Stimulated activated CD8-positive, alpha-beta memory T cell treated with anti-CD3 and anti-CD28 coated beads, Interleukin-12 subunit alpha, Interleukin-12 subunit beta, amount 100 ng/mL, for 24 hours (primary cell): ENCODE data around the gene MKI67.
"Not testable (repeated sequence)": the region's sequence is repeated elsewhere in the genome, so short reads cannot be mapped to it uniquely, and the experiment has no call there.

Experiments used
- DNase-seq: peaks from one replicate; pipeline ENCODE4 v3.0.0-alpha.2; 2020; ENCODE audit errors: extremely low read depth

The MKI67 gene, protein sequence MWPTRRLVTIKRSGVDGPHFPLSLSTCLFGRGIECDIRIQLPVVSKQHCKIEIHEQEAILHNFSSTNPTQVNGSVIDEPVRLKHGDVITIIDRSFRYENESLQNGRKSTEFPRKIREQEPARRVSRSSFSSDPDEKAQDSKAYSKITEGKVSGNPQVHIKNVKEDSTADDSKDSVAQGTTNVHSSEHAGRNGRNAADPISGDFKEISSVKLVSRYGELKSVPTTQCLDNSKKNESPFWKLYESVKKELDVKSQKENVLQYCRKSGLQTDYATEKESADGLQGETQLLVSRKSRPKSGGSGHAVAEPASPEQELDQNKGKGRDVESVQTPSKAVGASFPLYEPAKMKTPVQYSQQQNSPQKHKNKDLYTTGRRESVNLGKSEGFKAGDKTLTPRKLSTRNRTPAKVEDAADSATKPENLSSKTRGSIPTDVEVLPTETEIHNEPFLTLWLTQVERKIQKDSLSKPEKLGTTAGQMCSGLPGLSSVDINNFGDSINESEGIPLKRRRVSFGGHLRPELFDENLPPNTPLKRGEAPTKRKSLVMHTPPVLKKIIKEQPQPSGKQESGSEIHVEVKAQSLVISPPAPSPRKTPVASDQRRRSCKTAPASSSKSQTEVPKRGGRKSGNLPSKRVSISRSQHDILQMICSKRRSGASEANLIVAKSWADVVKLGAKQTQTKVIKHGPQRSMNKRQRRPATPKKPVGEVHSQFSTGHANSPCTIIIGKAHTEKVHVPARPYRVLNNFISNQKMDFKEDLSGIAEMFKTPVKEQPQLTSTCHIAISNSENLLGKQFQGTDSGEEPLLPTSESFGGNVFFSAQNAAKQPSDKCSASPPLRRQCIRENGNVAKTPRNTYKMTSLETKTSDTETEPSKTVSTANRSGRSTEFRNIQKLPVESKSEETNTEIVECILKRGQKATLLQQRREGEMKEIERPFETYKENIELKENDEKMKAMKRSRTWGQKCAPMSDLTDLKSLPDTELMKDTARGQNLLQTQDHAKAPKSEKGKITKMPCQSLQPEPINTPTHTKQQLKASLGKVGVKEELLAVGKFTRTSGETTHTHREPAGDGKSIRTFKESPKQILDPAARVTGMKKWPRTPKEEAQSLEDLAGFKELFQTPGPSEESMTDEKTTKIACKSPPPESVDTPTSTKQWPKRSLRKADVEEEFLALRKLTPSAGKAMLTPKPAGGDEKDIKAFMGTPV (N-terminal part only)

GRCh38 chr10:128125944-128126764 lies at the start of gene MKI67:
Gene MKI67 (minus strand): TSS chr10:128126423. CDS start chr10:128125667, 756 bp downstream.
- DNase-seq: peak; percentile 81

- DNase-seq: no peak
Observed at GRCh38 chr10:128174581-128175559, 48.6 kb upstream of the MKI67 start.

GRCh38 chr10:128173386-128173785 lies 47.2 kb upstream of the MKI67 start:
- DNase-seq: no peak

- no peak for DNase-seq
Observed at GRCh38 chr10:128172756-128173155, 46.5 kb upstream of the MKI67 start.

DNA sequence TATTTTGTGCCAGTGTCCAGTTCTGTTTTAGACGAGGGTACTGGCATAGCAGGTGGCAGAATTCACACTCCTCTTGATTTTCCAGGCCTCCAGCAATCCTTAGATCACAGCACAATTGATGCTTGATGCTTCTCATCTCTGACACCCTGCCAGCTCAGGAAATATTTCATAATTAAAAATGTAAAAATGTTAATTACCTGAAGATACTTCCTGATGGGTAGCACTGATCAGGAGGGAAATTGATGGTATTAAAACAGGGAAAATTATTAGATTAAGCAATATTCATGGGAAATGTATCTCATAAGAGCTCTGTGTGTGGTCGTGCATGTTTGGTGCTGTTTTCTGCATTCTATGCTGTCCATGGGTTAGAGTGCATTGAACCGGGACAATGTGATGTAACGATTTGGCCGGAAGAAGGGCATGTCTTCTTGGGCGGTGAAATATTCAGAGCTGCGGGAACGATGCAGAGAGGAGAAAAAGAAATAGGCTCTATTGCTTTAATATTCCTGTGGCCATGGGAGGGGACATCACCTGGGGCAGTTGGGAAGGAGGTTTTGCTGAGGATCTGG lies 43.7 kb upstream of the MKI67 start:
- no peak for DNase-seq

DNA sequence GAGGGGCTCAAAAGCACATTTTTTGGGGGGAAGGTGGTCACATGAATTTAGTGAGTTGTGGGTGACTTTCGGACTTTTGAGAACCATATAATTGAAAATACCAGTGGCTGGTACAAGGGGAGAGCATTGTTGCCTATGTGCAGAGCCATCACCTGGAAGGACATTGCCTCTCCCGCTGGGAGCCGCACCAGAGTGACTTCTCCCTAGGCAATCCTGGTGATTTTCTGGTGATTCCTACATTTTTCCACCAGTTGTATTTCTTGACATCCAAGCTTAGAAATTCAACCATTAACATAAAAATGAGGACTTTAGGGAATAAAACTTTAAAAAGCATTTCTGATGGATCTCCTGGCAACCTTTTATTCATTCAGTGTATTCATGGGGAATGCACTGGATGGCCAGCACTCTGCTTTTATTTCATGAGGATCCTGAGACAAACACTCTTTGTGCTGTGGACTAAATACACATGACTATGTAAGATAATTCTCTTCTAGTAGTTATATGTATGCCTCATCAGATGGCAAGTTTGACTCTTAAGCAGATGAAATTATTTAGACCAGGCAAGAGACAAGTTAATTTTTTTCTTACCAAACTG lies 41.8 kb upstream of the MKI67 start:
- no peak for DNase-seq

GRCh38 chr10:128167123-128167522 lies 40.9 kb upstream of the MKI67 start:
- not testable (repeated sequence) for DNase-seq

GRCh38 chr10:128166151-128166550 lies 39.9 kb upstream of the MKI67 start:
- DNase-seq: no peak

GRCh38 chr10:128165536-128165935 lies 39.3 kb upstream of the MKI67 start:
- DNase-seq: no peak

- no peak for DNase-seq
Observed at GRCh38 chr10:128163701-128164100, 37.5 kb upstream of the MKI67 start.

GRCh38 chr10:128161031-128161430 lies 34.8 kb upstream of the MKI67 start:
- no peak for DNase-seq

DNA sequence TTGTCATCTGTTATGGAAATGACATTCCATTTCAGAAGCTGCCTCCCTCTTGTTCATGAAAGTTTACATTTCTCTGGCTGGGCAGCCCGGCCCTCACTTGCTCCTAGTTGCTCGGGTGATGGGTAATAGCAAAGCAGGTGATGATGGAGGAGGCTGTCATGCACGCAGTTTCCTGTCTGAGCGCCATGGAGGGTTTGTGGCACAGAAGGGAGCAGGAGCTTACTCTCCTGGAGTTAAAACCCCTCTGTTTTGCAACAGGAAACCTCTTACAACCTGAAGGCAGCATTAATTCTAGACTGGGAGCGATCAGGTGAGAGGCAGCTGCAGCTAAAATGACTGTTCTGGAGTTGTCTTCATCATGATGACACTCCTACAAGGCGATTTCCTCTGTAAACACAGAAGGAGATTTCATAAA lies 34.1 kb upstream of the MKI67 start:
- no peak for DNase-seq

GRCh38 chr10:128158021-128158795 lies 32.0 kb upstream of the MKI67 start:
- no peak for DNase-seq

DNA sequence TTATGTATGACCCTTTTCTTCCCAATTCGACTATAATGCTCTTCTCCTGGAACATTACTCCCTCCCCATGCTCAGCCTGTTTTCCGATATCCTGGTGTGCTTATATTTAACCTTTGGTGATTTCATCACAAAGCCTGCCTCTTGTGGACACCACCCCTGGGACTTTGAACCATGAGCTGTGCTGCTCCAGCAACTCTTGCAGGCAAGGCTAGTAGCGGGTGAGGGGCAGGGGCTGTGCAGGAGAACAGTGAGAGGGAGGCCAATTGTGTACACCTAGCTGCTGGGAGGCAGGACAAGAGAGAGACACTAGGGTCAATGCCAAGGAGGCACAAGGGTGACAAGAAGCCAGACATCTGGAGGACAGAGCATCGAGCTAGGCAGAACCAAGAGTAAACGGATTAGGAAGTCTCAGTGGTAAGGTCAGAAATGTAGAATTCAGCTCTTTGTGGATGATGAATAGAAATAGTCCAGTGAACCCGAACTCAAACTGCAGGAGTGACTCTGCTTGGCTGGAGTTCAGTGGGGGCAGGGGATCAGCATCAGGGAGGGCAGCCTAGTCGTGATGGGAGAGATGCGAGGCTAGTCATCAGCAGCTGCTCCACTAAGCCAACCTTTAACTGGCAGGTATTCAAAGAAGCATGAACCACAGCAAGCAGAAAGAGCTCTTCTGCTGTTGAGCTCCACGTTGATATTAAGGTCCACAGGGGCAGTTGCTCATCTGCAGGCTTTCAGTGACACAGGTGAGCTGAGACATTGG lies 31.0 kb upstream of the MKI67 start:
- no peak for DNase-seq

DNA sequence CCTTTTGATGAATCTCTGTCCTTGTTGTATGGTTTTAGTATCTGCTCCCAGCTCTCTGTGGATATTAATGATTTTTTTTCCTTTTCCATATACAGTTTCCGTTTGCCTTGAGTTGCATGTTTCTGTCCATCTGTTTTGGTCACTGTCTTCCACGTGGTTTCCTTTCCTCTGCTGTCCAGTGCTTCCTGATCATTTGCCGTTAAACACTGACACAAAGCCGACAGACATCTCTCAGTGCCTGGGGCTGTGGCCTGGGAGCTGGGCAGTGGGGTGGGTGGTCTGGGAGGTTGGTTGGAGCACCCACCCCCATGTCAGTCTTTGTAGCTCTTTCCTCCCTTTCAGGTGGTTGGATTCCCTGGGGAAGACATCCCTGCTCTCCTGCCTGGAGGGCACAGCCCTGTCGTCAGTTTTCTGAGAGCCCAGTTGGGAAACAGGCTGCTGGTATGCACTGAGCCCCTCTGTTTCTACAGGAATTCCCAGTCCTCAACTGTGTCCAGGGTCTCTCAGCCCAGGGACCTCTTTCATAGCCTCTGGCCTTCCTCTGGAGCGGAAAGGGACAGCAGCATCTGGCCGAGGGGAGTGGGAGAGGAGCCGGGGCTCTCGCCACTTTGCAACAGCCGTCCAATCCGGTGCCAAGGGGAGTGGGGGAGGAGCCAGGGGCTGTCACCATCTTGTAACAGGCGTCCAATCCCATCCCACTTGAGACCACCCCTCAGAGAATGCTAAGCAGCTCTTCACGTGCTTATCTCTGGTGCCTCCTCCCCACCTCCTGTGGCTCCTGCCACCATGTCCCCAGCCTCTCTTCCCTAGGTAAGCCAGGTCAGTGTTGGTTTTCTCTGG lies 26.7 kb upstream of the MKI67 start:
- no peak for DNase-seq

- DNase-seq: no peak
Observed at GRCh38 chr10:128151031-128151430, 24.8 kb upstream of the MKI67 start.

DNA sequence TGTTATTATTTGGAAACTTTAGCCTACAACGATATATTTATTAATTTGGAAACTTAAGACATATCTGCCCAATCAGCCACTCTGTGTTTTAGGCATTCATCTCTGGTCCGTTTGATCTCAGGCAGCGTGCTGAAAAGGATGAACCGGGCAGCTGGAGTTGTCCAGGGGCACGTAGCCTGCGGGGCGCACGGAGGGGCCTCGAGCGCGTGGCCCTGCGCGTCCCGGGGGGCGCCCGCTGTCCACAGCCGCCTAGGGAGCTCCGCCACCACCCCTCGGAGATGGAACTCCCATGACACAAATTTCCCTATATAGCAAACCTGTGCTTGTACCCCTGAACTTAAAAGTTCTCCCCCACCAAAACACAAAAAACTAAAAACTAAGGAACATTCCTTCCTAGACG lies 24.3 kb upstream of the MKI67 start:
- DNase-seq: no peak
